GM12874 (cell line): ENCODE data around the gene LURAP1L.

ENCODE experiments used
- TF ChIP-seq, protein P1 (sequence below): IDR thresholded peaks from 2 replicates; pipeline ENCODE4 v1.5.1; 2011; ENCODE audit warnings: low read depth, mild to moderate bottlenecking, control low read depth, low read length, moderate library complexity; ENCODE audit not compliant: insufficient read depth

LURAP1L gene, protein sequence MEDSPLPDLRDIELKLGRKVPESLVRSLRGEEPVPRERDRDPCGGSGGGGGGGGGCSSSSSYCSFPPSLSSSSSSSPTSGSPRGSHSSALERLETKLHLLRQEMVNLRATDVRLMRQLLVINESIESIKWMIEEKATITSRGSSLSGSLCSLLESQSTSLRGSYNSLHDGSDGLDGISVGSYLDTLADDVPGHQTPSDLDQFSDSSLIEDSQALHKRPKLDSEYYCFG

DNA sequence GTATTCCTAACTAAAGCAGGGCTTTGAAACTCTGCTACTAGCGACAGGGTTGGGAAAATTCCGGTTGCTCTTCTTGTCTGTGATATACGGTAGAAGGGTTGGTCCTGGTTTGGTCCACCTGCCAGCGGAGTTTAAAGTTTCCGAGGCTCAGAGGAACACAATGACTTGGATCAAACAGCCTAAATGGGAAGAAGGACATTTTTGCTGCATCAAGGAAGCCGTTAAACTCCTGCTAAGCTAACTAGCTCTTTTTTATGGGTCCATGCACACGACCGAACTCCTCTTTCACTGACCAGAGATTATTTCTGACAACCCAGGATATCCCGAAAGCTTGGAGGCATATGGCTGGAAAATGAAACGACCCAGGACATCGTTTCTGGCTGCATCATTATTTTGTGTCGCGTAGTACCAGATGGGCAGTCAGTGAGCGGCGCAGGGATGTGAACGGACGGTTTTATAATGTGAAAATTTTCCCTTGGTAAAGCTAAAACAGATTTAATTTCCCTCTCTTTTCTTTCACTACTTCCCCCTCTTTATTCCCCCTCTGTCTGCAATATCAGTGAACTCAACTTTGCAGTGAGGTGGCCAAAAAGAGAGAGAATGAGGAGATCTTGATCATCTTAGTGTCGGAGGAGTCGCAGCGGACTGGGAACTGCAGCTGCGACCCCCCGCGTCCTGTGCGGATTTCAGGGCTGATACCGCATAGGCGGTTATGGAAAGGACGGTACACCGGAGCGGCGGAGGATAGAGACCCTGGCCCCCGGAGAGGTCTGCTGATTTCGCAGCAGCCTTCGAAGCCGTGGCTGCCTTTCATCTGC is at the start of gene LURAP1L:
Gene LURAP1L (plus strand): TSS at position 160 of the 818 bp plus-strand sequence. CDS start 696 bp downstream, outside the sequence.
- TF ChIP-seq, protein P1, sequence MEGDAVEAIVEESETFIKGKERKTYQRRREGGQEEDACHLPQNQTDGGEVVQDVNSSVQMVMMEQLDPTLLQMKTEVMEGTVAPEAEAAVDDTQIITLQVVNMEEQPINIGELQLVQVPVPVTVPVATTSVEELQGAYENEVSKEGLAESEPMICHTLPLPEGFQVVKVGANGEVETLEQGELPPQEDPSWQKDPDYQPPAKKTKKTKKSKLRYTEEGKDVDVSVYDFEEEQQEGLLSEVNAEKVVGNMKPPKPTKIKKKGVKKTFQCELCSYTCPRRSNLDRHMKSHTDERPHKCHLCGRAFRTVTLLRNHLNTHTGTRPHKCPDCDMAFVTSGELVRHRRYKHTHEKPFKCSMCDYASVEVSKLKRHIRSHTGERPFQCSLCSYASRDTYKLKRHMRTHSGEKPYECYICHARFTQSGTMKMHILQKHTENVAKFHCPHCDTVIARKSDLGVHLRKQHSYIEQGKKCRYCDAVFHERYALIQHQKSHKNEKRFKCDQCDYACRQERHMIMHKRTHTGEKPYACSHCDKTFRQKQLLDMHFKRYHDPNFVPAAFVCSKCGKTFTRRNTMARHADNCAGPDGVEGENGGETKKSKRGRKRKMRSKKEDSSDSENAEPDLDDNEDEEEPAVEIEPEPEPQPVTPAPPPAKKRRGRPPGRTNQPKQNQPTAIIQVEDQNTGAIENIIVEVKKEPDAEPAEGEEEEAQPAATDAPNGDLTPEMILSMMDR, result no peak

DNA sequence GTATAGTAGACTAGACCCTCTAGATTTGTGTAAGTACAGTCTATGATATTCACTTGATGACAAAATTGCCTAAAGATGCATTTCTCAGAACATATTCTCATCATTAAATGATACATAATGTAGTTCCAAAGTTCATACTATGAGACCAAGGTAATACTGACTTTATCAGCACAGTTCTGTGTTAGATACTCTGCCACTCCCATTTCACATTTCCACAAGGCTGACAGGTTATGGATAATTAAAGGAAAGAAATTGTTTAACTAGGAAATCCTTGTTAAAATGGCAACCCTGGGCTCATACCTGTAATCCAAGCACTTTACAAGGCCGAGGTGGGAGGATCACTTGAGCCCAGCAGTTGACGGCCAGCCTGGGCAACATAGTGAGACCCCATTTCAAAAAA is 48.0 kb upstream of the LURAP1L start:
- TF ChIP-seq, protein P1, result no peak

DNA sequence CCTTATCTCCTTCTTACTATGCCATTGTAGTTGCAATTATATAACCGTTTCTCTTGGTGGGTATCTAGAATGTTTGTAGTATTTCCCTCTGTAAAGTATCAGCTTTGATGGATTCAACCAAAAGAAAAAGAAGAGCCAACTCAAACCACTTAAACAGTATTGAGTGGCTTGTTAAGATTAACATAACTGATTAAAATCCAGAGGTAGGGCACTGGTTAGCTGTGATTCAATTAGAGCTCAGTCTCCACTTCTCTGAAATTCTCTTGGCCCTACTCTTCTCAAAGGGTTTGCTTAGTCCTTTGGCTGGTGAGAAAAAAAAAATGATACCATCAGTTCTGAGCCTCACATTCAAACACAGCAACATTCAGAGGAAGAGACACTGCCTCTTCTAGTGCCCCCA is 44.6 kb upstream of the LURAP1L start:
- TF ChIP-seq, protein P1, result no peak

DNA sequence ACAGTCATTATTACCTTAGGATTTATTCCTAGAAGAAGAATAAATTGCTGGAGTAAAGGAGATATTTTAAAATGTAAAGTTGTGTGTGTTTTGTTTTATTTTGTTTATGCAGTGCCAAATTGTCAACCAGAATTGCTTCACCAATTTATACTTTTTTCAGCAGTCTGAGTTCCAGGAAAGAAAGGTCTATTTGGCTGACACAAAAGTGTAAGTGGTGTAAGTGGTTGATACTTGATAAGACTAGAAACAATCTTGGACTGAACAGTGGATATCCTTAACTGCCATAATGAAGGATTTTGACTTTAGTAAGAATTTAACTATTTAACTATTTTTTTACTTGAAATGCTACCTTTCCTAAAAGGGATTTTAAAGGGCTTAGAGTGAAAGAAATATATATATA is 43.9 kb upstream of the LURAP1L start:
- TF ChIP-seq, protein P1, result no peak

DNA sequence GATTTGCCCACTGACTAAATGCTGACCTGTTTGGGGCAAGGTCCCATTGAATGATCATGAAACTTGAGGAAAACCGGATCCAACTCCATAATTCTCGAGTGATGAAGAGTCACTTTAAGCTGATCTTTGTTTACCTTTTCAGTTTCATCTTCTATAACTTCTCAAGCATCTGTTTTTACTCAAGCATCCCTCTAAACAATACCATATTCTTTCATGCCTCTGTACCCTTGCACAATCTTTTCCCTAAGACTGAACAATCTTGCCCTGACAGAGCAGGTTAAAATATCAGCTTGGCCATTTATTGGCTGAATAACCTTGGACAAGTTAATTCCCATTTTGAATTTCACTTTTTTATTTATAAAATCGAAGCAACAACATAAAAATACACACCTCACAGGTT is 41.8 kb upstream of the LURAP1L start:
- TF ChIP-seq, protein P1, result no peak

DNA sequence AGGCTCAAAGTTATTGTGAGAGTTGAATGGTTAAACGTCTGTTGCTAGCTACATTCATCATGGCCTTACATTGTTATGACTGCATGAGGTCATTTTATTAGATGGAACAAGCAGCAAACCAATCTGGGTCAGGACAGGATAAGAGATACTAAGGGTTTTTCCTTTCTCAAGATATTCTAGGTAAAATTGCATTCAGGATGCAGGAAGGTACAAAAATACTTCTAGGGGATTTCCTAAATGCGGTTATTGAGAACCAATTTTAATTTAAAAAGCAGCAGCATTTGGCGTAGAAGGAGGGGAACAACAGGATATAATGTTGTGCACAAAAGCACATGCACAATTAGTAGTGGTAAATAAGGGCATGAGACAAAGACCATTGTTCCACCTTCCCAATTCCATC is 39.2 kb upstream of the LURAP1L start:
- TF ChIP-seq, protein P1, result no peak

DNA sequence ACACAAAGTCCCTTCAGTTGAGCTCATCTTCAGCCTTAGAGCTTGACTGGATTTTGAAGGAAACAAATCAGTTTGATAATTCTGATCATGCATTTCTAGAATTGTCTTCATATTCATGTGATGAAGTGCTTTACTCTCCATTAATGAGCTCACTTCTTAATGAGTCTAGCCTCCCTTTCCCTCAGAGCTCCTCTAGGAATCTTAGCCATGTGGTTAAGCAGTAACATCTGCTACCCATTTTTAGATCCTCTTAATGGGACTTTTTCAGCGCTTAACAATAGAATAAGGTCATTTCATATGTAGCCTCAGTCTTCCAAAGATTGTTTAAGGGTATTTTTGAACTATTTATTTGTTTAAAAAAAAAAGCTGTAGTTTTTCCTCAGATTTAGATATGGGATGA is 36.9 kb upstream of the LURAP1L start:
- TF ChIP-seq, protein P1, result no peak
